ENCODE data around the gene PRKCE.

The PRKCE gene

DNA sequence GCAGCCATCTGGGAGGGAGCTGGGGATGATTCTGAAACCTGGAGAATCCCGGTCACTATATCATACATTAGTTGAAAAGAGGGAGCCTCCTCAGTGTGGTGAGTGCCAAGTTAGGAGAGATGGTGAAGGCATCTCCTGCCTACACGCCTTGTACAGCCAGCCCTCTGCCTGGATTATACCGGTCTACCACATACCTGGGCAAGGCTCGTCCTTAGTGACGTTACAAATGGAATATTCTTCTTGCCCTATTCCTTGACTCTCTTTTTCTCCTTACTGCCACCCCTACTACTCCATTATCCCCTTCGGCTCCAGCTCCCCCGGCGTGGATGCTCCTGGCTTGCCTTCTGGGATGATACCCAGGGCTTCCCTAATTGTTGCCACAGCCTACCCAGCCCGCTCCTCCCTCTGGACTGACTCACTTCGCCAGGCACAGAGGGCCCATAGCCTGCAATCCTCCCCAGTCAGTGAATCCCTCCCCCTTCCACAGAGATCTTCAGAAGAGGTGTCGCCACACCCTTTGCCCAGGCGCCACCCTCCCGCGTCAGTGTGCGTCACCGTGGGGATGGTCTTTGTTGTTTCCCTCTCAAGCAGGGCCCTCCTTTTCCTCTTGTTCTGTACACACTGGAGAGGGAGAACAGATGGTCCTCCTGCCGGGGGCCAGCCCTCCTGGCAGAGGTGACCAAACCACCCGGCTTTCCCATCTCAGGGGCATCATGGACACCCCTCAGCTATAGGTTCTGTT is 530.5 kb downstream of the PRKCE start:
- TF ChIP-seq CTCF (IDR thresholded peaks at IDR 0.05), result no peak

- no peak for TF ChIP-seq CTCF (IDR thresholded peaks at IDR 0.05)
Observed at GRCh38 chr2:46183426-46183825, 532.0 kb downstream of the PRKCE start.

DNA sequence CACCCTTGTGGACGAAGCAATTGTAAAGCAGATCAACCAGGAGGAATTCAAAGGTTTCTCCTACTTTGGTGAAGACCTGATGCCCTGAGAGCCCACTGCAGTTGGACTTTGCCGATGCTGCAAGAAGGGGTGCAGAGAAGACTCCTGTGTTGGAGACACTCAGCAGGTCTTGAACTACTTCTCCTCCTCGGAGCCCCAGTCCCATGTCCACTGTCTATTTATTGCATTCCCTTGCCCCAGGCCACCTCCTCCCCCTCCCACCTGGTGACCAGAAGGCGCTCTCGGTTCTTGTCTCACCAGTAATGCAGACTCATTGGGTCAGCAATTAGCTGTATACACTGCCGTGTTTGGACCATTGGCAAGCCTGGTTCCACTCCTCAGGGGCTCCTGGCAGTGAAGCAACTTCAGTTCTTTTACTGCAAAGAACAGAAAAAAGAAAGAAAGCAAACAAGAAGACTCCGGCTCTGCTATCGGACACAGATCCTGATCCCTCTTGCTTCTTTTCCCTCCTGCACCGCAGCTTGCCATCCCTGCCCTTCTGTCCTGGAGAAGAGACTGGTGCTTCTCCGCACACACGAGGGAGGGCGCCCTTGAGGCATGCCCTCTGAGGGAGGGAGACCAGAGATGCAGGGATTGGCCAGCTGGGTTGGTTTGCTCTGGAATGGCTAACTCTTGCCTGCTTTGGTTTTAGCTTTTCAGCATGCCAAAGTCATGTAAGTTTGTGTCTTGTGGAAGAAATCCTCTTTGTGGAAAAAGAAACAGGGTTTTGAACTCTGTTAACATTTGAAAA is 533.5 kb downstream of the PRKCE start:
- TF ChIP-seq CTCF (IDR thresholded peaks at IDR 0.05), result no peak

DNA sequence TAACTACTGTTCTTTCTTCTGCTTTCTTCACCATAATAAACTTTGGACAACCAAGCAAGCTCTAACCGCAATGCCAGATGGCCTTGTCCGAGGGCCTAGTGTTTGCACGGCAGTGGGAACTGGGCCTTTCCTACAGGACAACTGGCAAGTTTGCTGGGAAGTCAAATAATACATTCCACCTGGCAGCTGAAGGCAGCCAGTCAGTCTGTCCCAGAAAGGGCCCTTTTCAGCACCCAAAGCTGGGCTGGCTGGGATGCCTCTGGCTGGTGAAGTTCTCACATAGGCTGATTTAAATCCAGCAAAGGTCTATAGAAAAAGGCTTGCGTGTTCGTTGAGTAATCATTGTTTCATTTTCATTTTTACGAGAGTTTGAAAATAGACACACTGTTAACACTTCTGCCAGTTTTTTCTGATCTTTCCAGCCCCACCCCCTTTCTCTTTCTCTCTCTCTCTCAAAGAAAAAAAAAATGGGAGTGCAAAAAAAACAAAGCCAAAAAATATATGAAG is 535.7 kb downstream of the PRKCE start:
- no peak for TF ChIP-seq CTCF (IDR thresholded peaks at IDR 0.05)

GRCh38 chr2:46188041-46188716 is 536.7 kb downstream of the PRKCE start:
- no peak for TF ChIP-seq CTCF (IDR thresholded peaks at IDR 0.05)

DNA sequence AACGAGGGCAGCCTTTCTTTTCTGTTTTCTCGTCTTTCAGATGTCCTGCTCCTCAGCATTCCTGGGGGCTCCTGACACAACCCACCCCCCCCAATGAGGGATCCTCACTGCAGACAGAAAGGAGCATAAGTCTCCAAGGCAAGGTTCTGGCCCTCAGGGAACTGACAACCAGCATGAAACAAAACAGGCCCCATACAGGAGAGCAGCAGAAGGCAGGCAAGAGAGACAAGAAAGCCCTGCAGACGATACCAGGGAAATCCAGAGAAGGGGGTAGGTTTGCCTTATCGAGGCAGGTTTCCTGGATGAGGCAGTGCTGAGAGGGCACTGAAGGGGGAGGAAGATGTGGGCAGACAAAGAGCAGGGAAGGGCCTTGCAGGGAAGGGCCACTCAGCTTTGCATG is 541.9 kb downstream of the PRKCE start:
- no peak for TF ChIP-seq CTCF (IDR thresholded peaks at IDR 0.05)

- no peak for TF ChIP-seq CTCF (IDR thresholded peaks at IDR 0.05)
Observed at GRCh38 chr2:46193855-46194254, 542.4 kb downstream of the PRKCE start.

Data from LNCAP (cell line).